ENCODE measurements around the gene DBET.

DNA sequence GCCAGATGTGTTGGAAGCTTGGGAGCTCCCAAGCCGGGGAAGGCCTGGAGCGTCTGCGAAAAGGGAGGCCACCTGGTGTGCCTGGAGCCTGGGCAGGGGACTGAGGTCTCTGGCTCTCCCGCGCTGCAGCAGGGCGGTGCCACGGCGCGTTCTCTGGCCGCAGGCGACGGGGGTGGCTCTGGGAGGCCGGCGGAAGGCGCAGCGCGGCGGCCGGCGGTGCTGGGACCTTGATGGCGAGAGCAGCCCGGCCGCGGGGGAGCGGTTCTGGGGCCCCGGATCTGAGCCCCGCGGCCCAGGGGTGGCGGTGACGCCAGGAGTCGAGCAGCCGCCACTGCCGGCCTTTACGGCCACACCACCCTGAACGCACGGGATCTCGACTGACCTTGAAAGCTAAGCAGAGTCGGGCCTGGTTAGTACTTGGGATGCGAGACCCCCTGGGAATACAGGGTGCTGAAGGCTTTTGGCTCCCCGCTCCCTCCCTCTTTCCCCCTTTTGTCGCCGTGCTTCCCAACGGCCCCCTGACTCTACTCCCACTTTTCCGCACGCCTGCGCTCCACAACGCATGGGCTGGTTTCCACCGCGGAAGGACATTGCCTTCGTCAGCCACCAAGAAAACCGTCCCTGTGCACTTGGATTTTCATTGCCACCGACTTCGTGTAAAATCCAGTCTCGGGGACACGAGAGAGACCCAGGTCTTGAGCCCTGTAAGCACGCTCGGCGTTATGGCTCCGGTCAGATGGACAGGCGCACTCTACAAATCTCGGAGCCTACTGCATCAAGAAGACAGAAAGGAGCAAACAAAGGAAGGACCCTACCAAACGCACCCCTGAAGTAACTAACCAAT, 46.7 kb upstream of the DBET start:
- TF ChIP-seq GABPA (IDR thresholded peaks at IDR 0.05; ENCODE audit: low read depth) (no peak), REST (IDR thresholded peaks at IDR 0.05; ENCODE audit: insufficient replicate concordance, low read depth) (no peak), POLR2AphosphoS5 (IDR thresholded peaks at IDR 0.05; ENCODE audit: low read depth) (no peak), SPI1 (IDR thresholded peaks at IDR 0.05; ENCODE audit: borderline replicate concordance, low read depth) (no peak)
- TF ChIP-seq, protein P1, sequence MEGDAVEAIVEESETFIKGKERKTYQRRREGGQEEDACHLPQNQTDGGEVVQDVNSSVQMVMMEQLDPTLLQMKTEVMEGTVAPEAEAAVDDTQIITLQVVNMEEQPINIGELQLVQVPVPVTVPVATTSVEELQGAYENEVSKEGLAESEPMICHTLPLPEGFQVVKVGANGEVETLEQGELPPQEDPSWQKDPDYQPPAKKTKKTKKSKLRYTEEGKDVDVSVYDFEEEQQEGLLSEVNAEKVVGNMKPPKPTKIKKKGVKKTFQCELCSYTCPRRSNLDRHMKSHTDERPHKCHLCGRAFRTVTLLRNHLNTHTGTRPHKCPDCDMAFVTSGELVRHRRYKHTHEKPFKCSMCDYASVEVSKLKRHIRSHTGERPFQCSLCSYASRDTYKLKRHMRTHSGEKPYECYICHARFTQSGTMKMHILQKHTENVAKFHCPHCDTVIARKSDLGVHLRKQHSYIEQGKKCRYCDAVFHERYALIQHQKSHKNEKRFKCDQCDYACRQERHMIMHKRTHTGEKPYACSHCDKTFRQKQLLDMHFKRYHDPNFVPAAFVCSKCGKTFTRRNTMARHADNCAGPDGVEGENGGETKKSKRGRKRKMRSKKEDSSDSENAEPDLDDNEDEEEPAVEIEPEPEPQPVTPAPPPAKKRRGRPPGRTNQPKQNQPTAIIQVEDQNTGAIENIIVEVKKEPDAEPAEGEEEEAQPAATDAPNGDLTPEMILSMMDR (IDR thresholded peaks at IDR 0.05; ENCODE audit: insufficient read depth, low read length) = no peak

Data from HL-60 (cell line).